Large intestine (tissue), 3 donors: ENCODE measurements around the gene KRTAP10-5. TPM values are rescaled to one million over a fixed set of nuclear protein-coding genes. Genes with fewer than 3 reads are reported as not detected.
"Not testable (repeated sequence)": the region's sequence is repeated elsewhere in the genome, so short reads cannot be mapped to it uniquely, and the experiment has no call there.

ENCODE experiments used
- DNase-seq, 2 donors: peaks; one replicate each; pipeline versions ENCODE4 v3.0.0 to v3.0.0-alpha.2; 2013
- H3K27ac ChIP-seq: one replicate; pipeline ENCODE4 v1.5.1; 2013; ENCODE audit warnings: low read length
- H3K27me3 ChIP-seq: 2 replicates; pipeline ENCODE4 v1.6.1; 2013; ENCODE audit warnings: low read length; ENCODE audit not compliant: control insufficient read depth, insufficient read depth
- H3K36me3 ChIP-seq: 2 replicates; pipeline ENCODE4 v1.6.1; 2013; ENCODE audit warnings: low read length; ENCODE audit not compliant: control insufficient read depth, insufficient read depth
- H3K4me1 ChIP-seq: one replicate; pipeline ENCODE4 v1.6.1; 2013; ENCODE audit warnings: low read length; ENCODE audit not compliant: control insufficient read depth, insufficient read depth
- H3K4me3 ChIP-seq: one replicate; pipeline ENCODE4 v1.5.1; 2013; ENCODE audit warnings: low read length
- H3K9me3 ChIP-seq: one replicate; pipeline ENCODE4 v1.6.1; 2013; ENCODE audit warnings: mild to moderate bottlenecking, low read depth, low read length, moderate library complexity; ENCODE audit not compliant: control insufficient read depth
- WGBS: methylation state at CpG from one replicate; pipeline ENCODE4 v1.1.5; 2013; ENCODE audit warnings: low lambda C conversion rate; ENCODE audit not compliant: insufficient coverage; 5-methylcytosine and 5-hydroxymethylcytosine counted together
- polyA plus RNA-seq: library from polyadenylated mRNA; unstranded; fragments of 120-200 nt; gene quantifications from one replicate; pipeline ENCODE4 v1.2.1, GENCODE V29; 2013

The KRTAP10-5 gene
- polyA plus RNA-seq, 1 donor = not detected

DNA sequence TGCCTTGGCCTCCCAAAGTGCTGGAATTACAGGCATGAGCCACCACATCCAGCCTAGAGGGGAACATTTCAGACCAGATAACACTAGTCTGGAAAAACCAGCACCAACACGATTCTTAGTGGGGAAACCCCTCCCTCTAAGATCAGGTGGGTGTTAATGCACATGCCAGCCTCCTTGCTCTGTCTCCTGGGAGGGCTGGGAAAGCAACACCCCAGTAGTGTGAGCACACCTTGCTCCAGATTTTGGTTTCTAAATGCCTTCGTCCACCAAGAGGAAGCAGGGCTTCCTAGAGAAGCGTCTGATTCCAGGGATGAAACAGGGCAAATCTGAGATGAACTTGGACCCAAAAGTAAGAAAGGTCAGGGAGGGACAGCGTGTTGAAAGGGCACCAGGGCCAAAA is 9.1 kb downstream of the KRTAP10-5 start:
- no peaks in the 10 kb centered on the region for H3K36me3 ChIP-seq
- peaks cover 3% of the 10 kb centered on the region for H3K4me1 ChIP-seq
- H3K4me3 ChIP-seq = no peak overlapping the region
- no peaks in the 10 kb centered on the region for H3K27me3 ChIP-seq
- peaks cover 6% of the 10 kb centered on the region for H3K9me3 ChIP-seq
- 100% methylated on average over 1 of the region's 4 CpGs for WGBS
- H3K27ac ChIP-seq = no peak overlapping the region
- no peak for DNase-seq

DNA sequence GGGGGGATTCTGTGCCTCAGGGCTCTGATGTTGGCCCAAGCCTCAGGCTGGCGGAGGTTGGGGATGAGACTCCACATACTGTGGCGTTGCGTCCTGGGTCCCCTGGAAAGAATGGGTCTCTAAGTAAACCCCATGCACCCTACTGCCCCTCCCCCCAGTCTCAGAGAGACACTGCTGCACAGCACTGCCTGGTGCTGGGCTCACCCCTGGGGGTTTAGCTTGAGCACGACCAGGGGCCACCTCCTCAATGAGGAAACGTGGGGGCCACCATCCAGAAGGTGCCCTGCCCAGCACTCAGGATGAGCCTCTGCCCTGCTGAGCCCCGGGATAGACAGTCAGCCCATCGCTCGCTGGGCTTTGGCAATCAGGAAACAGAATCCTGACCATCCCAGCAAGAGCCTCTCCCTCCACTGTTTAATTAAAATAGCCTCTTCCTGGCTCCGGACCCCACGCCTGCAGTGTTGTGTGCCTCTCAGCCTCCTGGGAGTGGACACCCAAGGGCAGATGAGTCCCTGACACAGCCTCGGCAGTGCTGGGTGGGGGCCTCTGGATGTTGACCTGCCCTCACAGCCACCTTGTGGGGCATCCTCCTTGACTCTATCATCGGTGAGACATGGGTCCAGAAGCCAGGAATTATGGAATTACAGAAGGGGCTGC is 10.4 kb downstream of the KRTAP10-5 start:
- no peak for DNase-seq
- Histone ChIP-seq H3K36me3 (no peaks in the 10 kb centered on the region), H3K9me3 (peaks cover 6% of the 10 kb centered on the region), H3K4me1 (peaks cover 3% of the 10 kb centered on the region), H3K4me3 (no peak overlapping the region), H3K27me3 (no peaks in the 10 kb centered on the region), H3K27ac (no peak overlapping the region)
- no CpG with 5 or more reads among the region's 12 CpGs for WGBS

DNA sequence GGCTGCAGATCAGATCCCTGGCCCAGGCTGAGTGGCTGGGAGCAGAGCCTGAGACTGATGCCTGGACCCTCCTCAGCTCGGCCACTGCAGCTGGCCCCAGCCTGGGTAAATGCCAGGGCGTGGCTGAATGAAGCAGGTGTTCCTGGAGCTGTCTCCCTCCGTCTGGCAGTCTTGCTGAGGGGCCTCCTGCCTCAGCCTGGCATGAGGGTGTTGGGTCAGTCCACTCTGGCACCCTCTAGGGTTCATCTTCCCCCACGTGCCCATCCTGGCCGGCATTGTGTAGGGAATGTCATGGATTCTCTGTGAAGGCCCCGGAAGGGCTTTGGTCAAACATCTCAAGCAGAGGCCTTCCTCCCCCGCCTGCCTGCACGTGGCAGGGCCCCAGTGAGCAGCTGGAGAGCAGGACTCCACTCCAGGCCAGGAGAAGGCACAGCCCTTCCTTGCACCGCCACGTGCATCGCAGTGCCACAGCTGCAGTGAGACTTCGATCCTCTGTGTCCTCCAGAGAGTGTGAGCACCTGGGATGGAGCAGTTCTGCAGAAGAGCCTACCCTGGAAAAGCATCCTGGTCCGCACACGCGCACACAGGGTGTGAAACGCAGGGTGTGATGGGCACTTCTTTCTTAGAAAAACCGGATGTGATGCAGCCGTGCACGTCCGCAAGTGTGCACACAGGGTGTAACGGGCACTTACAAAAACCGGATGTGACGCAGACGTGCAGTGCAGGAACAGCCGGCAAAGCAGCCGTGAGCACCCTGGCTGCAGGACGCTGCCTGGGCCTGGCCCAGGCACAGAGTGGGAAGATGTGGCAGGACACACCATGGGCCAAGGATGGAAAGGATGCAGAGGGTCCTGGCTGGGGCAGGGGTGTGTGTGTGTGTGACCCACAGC is 11.5 kb downstream of the KRTAP10-5 start:
- no peak for DNase-seq
- H3K36me3 ChIP-seq = no peaks in the 10 kb centered on the region
- H3K27me3 ChIP-seq = no peaks in the 10 kb centered on the region
- H3K9me3 ChIP-seq = peaks cover 6% of the 10 kb centered on the region
- no peaks in the 10 kb centered on the region for H3K4me1 ChIP-seq
- no peak overlapping the region for H3K4me3 ChIP-seq
- WGBS = 89% methylated on average over 4 of the region's 27 CpGs
- no peak overlapping the region for H3K27ac ChIP-seq

- Histone ChIP-seq H3K36me3 (no peaks in the 10 kb centered on the region), H3K4me3 (no peak overlapping the region), H3K27ac (no peak overlapping the region), H3K4me1 (no peaks in the 10 kb centered on the region), H3K27me3 (no peaks in the 10 kb centered on the region), H3K9me3 (peaks cover 6% of the 10 kb centered on the region)
- no peak for DNase-seq
- WGBS = no CpG with 5 or more reads among the region's 12 CpGs
These were observed 12.1 kb downstream of the KRTAP10-5 start for GRCh38 chr21:44568261-44568660.

DNA sequence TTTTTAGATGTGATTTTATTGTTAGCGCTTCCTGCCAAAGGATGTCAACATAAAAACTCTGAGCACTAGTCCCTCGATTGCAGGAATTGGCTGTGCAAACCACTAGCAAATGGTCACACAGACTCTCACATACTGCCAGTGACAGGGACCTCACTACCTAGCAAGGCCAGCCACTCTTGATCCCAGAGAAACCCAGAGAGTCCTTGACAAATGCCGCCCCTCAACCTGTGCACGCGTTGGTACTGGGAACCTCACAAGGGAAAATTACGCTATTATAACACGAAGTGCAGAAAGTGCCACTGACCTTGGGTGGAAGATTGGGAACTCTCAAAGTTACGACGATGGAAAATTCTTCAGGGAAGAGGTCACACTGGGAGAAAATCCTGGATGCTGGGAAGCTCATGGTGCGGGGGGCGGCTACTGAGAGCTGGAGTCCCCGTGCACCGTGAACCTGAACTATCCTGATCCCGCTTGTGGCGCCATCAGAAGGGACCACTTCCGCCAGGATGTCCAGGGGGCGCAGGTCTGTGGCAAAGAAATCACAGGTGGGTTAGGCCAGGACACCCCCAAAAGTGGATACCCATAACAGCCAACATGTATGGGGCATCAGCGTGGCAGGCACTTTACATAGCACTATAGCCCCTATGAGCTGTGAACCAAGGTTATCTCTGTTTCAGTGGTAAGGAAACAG is 12.8 kb downstream of the KRTAP10-5 start:
- Histone ChIP-seq H3K27ac (no peak overlapping the region), H3K27me3 (no peaks in the 10 kb centered on the region), H3K4me3 (no peak overlapping the region), H3K4me1 (no peaks in the 10 kb centered on the region), H3K36me3 (no peaks in the 10 kb centered on the region), H3K9me3 (peaks cover 6% of the 10 kb centered on the region)
- WGBS = 82% methylated on average over 2 of the region's 18 CpGs
- DNase-seq = no peak

- H3K4me3 ChIP-seq = no peak overlapping the region
- H3K27ac ChIP-seq = no peak overlapping the region
- H3K9me3 ChIP-seq = peaks cover under 1% of the 10 kb centered on the region
- no peaks in the 10 kb centered on the region for H3K4me1 ChIP-seq
- H3K36me3 ChIP-seq = no peaks in the 10 kb centered on the region
- DNase-seq = no peak
- no peaks in the 10 kb centered on the region for H3K27me3 ChIP-seq
- WGBS = no CpG with 5 or more reads among the region's 1 CpG
These were observed 14.0 kb downstream of the KRTAP10-5 start for GRCh38 chr21:44566403-44566802.

DNA sequence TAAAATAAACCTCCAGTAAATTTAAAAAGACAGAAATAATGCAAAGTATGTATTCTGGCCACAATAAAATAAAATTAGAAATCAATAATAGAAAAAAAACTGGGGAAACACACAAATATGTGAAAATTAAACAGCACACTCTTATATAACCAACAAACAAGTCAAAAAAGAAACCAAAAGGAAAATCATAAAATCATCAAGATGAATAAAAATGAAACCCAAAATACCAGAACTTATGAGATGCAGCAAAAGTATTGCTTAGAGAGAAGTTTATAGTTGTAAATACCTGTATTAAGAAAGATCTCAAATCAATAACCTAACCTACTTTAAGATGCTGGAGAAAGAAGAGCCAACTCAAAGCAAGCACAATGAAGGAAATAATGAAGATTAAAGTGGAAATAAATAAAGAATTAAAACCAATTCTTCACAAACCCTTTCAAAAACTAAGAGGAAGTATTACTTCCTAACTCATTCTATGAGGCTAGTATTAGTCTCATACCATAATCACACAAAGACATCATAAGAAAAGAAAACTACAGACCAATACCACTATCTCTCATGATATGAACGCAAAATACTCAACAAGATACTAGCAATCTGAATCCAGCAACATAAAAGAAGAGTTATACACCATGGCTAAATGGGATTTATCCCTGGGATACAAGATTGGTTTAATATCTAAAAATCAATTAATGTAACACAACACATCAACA is 15.4 kb downstream of the KRTAP10-5 start:
- Histone ChIP-seq H3K9me3 (no peaks in the 10 kb centered on the region), H3K4me1 (no peaks in the 10 kb centered on the region), H3K27ac (no peak overlapping the region), H3K27me3 (no peaks in the 10 kb centered on the region), H3K4me3 (no peak overlapping the region), H3K36me3 (no peaks in the 10 kb centered on the region)
- 100% methylated on average over 1 of the region's 1 CpG for WGBS
- DNase-seq = no peak

DNA sequence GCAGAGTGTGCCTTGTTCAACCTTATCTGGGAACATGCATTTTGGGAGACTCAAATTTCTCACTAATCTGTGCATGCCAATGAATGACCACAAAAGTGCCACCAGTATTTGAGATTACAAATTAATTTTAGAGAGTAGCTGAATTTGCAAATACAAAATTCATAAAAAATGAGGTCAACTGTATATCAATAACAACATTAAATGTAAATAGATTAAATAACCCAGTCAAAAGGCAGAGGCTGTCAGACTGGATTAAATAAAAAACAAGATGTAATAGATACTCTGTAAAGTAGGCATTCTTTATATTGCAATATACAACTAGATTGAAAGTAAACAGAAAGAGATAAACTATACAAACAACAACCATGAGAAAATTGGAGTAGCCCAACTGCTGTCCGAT is 16.3 kb downstream of the KRTAP10-5 start:
- no peak for DNase-seq

GRCh38 chr21:44558695-44559094 is 21.7 kb downstream of the KRTAP10-5 start, which contains the start of gene KRTAP10-3:
Gene KRTAP10-3, minus strand, starts transcription at chr21:44558795. Its CDS starts 80 bp downstream, at chr21:44558715.
- Histone ChIP-seq H3K36me3 (no peaks in the 10 kb centered on the region), H3K4me1 (no peaks in the 10 kb centered on the region), H3K27ac (no peak within 1 kb of the TSS), H3K27me3 (peaks cover 12% of the 10 kb centered on the region), H3K4me3 (no peak within 1 kb of the TSS), H3K9me3 (no peaks in the 10 kb centered on the region)
- WGBS = no CpG with 5 or more reads among the region's 5 CpGs
- DNase-seq = no peak

More for the DNA sequence above, 16.3 kb downstream of the KRTAP10-5 start:
- Histone ChIP-seq H3K27ac (no peak overlapping the region), H3K27me3 (no peaks in the 10 kb centered on the region), H3K9me3 (no peaks in the 10 kb centered on the region), H3K4me3 (no peak overlapping the region), H3K36me3 (no peaks in the 10 kb centered on the region), H3K4me1 (no peaks in the 10 kb centered on the region)
- WGBS = no CpG with 5 or more reads among the region's 1 CpG

DNA sequence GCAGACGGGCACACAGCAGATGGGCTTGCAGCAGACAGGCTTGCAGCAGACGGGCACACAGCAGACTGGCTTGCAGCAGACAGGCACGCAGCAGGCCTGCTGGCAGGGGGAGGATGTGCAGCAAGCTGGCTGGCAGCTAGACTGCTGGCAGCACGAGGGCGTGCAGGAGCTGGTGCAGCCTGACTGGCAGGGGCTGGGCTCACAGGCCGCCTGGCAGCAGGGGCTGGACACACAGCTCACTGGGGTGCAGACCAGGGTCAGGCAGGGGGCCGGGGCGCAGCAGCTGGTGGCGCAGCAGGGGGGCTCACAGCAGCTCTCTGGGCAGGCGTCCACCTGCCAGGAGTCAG is 22.1 kb downstream of the KRTAP10-5 start:
- H3K36me3 ChIP-seq, H3K9me3 ChIP-seq, H3K27ac ChIP-seq, H3K4me3 ChIP-seq, DNase-seq, H3K4me1 ChIP-seq: not testable (repeated sequence)
- no CpG with 5 or more reads among the region's 10 CpGs for WGBS
- peaks cover 12% of the 10 kb centered on the region for H3K27me3 ChIP-seq
